WTC11 (cell line): ENCODE measurements around the gene RACGAP1. TPM values are rescaled to one million over a fixed set of nuclear protein-coding genes. Genes with fewer than 3 reads are reported as not detected.

ENCODE experiments used
- ATAC-seq: fragments of 200-7000 bp; cut with Tn5 transposase; 2 replicates; pipeline ENCODE4 v1.10.0; 2021; ENCODE audit warnings: mild to moderate bottlenecking, moderate library complexity
- CTCF ChIA-PET: fragments of 300-600 bp; sonication (Branson Sonifier 250); formaldehyde crosslinking; loops from one replicate; lab custom pipeline; 2021; ENCODE audit warnings: antibody characterized with exemption; lab: Charles Lee
- POLR2A ChIA-PET: fragments of 350-600 bp; sonication (Branson Sonifier 250); formaldehyde crosslinking; loops from one replicate; lab custom pipeline; 2021; ENCODE audit warnings: antibody characterized with exemption; lab: Charles Lee
- DNase-seq: peaks from one replicate; pipeline ENCODE4 v3.0.0; 2021; ENCODE audit warnings: low spot score
- H3K27ac Mint-ChIP-seq: 2 replicates; pipeline ENCODE4 v1.8.0; 2021; ENCODE audit warnings: mixed read lengths
- H3K27me3 Mint-ChIP-seq: 2 replicates; pipeline ENCODE4 v1.8.0; 2021; ENCODE audit warnings: low read depth, mild to moderate bottlenecking, moderate library complexity, mixed read lengths
- H3K36me3 Mint-ChIP-seq: 2 replicates; pipeline ENCODE4 v1.8.0; 2021; ENCODE audit warnings: mixed read lengths
- H3K4me1 Mint-ChIP-seq: 2 replicates; pipeline ENCODE4 v1.8.0; 2022; ENCODE audit warnings: mixed read lengths
- H3K4me3 Mint-ChIP-seq: 2 replicates; pipeline ENCODE4 v1.8.0; 2021; ENCODE audit warnings: mild to moderate bottlenecking, moderate library complexity, mixed read lengths
- H3K9me3 Mint-ChIP-seq: 2 replicates; pipeline ENCODE4 v1.8.0; 2021; ENCODE audit warnings: mixed read lengths
- FOXK1 ChIP-seq: sonication (generic); formaldehyde crosslinking; IDR thresholded peaks from 2 replicates; pipeline ENCODE4 v1.8.0; 2022; ENCODE audit warnings: mild to moderate bottlenecking, moderate library complexity, missing genetic modification reagents
- GTF2I ChIP-seq: fragments of 250-450 bp; sonication (Bioruptor Pico); conservative IDR thresholded peaks from 2 replicates; pipeline ENCODE4 v1.4.0; 2021; ENCODE audit warnings: mild to moderate bottlenecking
- KAT7 ChIP-seq: sonication (generic); formaldehyde crosslinking; IDR thresholded peaks from 2 replicates; pipeline ENCODE4 v1.8.1; 2023; ENCODE audit warnings: missing genetic modification reagents, mild to moderate bottlenecking, borderline replicate concordance
- MXD4 ChIP-seq: fragments of 250-450 bp; sonication (Bioruptor Pico); IDR thresholded peaks from 2 replicates; pipeline ENCODE4 v1.8.0; 2021; ENCODE audit warnings: mild to moderate bottlenecking, moderate library complexity, borderline replicate concordance
- NR1H2 ChIP-seq: sonication (generic); formaldehyde crosslinking; IDR thresholded peaks from 2 replicates; pipeline ENCODE4 v1.9.0; 2021; ENCODE audit warnings: mild to moderate bottlenecking, moderate library complexity, missing genetic modification reagents
- NR3C1 ChIP-seq: sonication (generic); formaldehyde crosslinking; conservative IDR thresholded peaks from 2 replicates; pipeline ENCODE4 v1.8.1; 2023; ENCODE audit warnings: low read depth, mild to moderate bottlenecking, missing genetic modification reagents
- PREB ChIP-seq: sonication (generic); formaldehyde crosslinking; IDR thresholded peaks from 2 replicates; pipeline ENCODE4 v1.8.1; 2022; ENCODE audit warnings: mild to moderate bottlenecking, missing genetic modification reagents, moderate library complexity, borderline replicate concordance
- RELA ChIP-seq: sonication (generic); formaldehyde crosslinking; IDR thresholded peaks from 2 replicates; pipeline ENCODE4 v1.8.1; 2022; ENCODE audit warnings: missing genetic modification reagents, mild to moderate bottlenecking, borderline replicate concordance
- SMAD3 ChIP-seq: sonication (generic); formaldehyde crosslinking; IDR thresholded peaks from 2 replicates; pipeline ENCODE4 v1.8.0; 2022; ENCODE audit warnings: missing genetic modification reagents, mild to moderate bottlenecking, borderline replicate concordance
- TCF7 ChIP-seq: sonication (generic); formaldehyde crosslinking; IDR thresholded peaks from 2 replicates; pipeline ENCODE4 v1.8.0; 2022; ENCODE audit warnings: mild to moderate bottlenecking, low read depth, missing genetic modification reagents, moderate library complexity
- ZNF138 ChIP-seq: sonication (generic); formaldehyde crosslinking; conservative IDR thresholded peaks from 2 replicates; pipeline ENCODE4 v1.8.1; 2022; ENCODE audit warnings: mild to moderate bottlenecking, moderate library complexity, missing genetic modification reagents
- ZNF263 ChIP-seq: sonication (generic); formaldehyde crosslinking; IDR thresholded peaks from 2 replicates; pipeline ENCODE4 v1.8.1; 2022; ENCODE audit warnings: low read depth, mild to moderate bottlenecking, moderate library complexity, missing genetic modification reagents
- total RNA-seq: library from RNA; stranded (reverse); gene quantifications from 3 replicates; pipeline ENCODE4 v1.2.3, GENCODE V29; 2021
- TF ChIP-seq, protein P1 (sequence below): sonication (generic); formaldehyde crosslinking; IDR thresholded peaks from 2 replicates; pipeline ENCODE4 v1.8.0; 2023; ENCODE audit warnings: missing genetic modification reagents, mild to moderate bottlenecking, borderline replicate concordance
- TF ChIP-seq, protein P2 (sequence below): sonication (generic); formaldehyde crosslinking; IDR thresholded peaks from 2 replicates; pipeline ENCODE4 v1.8.1; 2022; ENCODE audit warnings: low read depth, mild to moderate bottlenecking, moderate library complexity, missing genetic modification reagents, borderline replicate concordance

Gene RACGAP1
- total RNA-seq, 1 experiment from 2014 or later: 87.7 TPM

GRCh38 chr12:50061171-50061570 lies 35.9 kb upstream of the RACGAP1 start (continued):
- TF ChIP-seq SMAD3 (CRISPR knock-in tag) (no peak), GTF2I (CRISPR knock-in tag) (no peak), TCF7 (CRISPR knock-in tag) (no peak)

- Mint-ChIP-seq H3K27me3 (peaks cover 60% of the 10 kb centered on the region), H3K27ac (no peak overlapping the region), H3K36me3 (no peaks in the 10 kb centered on the region), H3K4me3 (no peak overlapping the region), H3K9me3 (no peaks in the 10 kb centered on the region), H3K4me1 (peaks cover 17% of the 10 kb centered on the region)
- DNase-seq: no peak
- ATAC-seq: no peak
- POLR2A ChIA-PET: no interaction called here
- TF ChIP-seq NR3C1 (CRISPR knock-in tag): no peak
- no peak for TF ChIP-seq NR1H2 (CRISPR knock-in tag)
- TF ChIP-seq, protein P1, sequence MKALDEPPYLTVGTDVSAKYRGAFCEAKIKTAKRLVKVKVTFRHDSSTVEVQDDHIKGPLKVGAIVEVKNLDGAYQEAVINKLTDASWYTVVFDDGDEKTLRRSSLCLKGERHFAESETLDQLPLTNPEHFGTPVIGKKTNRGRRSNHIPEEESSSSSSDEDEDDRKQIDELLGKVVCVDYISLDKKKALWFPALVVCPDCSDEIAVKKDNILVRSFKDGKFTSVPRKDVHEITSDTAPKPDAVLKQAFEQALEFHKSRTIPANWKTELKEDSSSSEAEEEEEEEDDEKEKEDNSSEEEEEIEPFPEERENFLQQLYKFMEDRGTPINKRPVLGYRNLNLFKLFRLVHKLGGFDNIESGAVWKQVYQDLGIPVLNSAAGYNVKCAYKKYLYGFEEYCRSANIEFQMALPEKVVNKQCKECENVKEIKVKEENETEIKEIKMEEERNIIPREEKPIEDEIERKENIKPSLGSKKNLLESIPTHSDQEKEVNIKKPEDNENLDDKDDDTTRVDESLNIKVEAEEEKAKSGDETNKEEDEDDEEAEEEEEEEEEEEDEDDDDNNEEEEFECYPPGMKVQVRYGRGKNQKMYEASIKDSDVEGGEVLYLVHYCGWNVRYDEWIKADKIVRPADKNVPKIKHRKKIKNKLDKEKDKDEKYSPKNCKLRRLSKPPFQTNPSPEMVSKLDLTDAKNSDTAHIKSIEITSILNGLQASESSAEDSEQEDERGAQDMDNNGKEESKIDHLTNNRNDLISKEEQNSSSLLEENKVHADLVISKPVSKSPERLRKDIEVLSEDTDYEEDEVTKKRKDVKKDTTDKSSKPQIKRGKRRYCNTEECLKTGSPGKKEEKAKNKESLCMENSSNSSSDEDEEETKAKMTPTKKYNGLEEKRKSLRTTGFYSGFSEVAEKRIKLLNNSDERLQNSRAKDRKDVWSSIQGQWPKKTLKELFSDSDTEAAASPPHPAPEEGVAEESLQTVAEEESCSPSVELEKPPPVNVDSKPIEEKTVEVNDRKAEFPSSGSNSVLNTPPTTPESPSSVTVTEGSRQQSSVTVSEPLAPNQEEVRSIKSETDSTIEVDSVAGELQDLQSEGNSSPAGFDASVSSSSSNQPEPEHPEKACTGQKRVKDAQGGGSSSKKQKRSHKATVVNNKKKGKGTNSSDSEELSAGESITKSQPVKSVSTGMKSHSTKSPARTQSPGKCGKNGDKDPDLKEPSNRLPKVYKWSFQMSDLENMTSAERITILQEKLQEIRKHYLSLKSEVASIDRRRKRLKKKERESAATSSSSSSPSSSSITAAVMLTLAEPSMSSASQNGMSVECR (CRISPR knock-in tag): no peak
- no peak for TF ChIP-seq PREB
- CTCF ChIA-PET: interaction anchor here (1.2 to 5.3 kb wide), 5 partner anchors 10 to 115 kb away, joined by 3 to 39 read pairs (median 9); no protein-coding TSS in a partner anchor
Measured at GRCh38 chr12:50060120-50060468, 34.8 kb upstream of the RACGAP1 start.

DNA sequence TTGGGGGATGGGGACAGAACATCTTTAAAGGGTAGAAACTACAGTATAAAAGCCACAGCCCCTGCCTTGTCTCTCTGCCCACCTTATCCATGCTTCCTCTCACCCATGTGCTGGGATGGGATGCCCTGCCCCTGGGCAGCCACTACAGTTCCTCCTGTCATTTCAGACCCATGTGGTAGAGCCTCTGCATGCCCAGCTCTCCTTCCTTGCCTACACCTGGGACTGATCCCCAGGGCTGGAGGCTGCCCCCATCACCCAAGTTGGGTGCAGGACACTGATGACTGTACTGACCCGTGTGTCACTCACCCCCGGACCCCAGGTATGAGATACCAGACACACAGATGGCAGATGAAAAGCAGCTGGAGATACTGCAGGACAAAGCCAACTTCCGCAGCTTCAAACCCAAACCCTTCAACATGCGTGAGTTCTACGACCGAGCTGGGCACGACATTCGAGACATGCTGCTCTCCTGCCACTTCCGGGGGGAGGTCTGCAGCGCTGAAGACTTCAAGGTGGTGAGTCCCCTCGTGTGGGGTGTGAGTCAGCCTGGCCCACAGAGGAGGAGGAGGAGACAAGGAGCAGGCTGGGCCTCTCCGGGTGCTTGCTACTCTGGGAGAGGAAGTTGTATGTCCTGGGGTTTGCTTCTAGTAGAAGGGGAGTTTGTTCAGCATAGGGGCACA lies 34.3 kb upstream of the RACGAP1 start:
- DNase-seq: no peak
- TF ChIP-seq FOXK1 (CRISPR knock-in tag) (no peak), ZNF138 (CRISPR knock-in tag) (no peak), ZNF263 (no peak), RELA (CRISPR knock-in tag) (no peak), GTF2I (CRISPR knock-in tag) (no peak), MXD4 (no peak), PREB (no peak), KAT7 (no peak)
- TF ChIP-seq, protein P2, sequence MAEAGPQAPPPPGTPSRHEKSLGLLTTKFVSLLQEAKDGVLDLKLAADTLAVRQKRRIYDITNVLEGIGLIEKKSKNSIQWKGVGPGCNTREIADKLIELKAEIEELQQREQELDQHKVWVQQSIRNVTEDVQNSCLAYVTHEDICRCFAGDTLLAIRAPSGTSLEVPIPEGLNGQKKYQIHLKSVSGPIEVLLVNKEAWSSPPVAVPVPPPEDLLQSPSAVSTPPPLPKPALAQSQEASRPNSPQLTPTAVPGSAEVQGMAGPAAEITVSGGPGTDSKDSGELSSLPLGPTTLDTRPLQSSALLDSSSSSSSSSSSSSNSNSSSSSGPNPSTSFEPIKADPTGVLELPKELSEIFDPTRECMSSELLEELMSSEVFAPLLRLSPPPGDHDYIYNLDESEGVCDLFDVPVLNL (CRISPR knock-in tag): no peak
- Mint-ChIP-seq H3K4me3 (no peak overlapping the region), H3K27me3 (peaks cover 65% of the 10 kb centered on the region), H3K9me3 (no peaks in the 10 kb centered on the region), H3K36me3 (no peaks in the 10 kb centered on the region), H3K27ac (no peak overlapping the region), H3K4me1 (peaks cover 17% of the 10 kb centered on the region)
- ATAC-seq: no peak
- CTCF ChIA-PET: interaction anchor here (0.6 to 5.3 kb wide), 10 partner anchors 9 to 281 kb away, joined by 3 to 39 read pairs (median 6); no protein-coding TSS in a partner anchor
- POLR2A ChIA-PET: no interaction called here
